ENCODE measurements around the gene RETNLB.

The RETNLB gene
- total RNA-seq, result 0.18 to 1.1 (median 0.49) reads per million in 4 experiments

- DNase-seq, result no peak
These were observed at the start of gene RETNLB for GRCh38 chr3:108757404-108757982. TSS of gene RETNLB (minus strand) at chr3:108757410. CDS start at chr3:108757185, 225 bp downstream.

- no peak for DNase-seq
These were observed 49.1 kb upstream of the RETNLB start for GRCh38 chr3:108806316-108806715.

DNA sequence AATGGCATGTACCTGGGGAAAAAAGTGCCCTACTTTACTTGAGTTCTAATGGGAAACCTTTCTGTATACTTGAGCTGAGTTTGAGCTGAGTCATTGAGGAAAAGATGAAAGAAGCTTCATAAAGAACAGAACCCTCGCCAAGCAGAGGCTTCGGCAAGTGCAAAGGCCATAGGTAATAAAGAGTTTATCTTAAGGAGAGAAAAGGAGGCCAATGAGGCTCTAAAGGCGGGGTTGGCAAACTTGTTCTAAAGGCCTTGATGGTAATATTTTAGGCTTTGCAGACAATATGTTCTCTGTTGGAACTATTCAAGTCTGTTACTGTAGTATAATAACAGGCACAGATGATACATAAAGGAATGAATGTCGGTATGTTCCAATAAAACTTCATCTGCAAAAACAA lies 47.8 kb upstream of the RETNLB start:
- no peak for DNase-seq

DNA sequence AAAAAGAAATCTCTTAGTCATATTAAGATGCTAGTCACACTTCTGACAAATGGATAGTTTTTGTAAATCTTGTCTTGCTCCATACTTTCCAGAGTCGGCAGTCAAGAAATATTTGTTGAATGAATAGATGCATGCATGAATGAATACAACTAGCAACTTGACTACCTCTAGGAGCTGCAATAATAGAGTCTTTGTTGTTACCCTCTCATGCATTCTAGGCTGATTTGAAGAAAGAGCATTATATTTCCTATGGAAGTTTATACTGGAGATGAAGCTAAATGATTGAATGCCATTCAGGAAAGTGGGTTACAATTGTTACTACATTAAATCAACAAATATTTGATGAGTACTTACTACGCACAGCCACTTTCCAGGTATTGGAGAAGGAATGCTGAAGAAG lies 47.2 kb upstream of the RETNLB start:
- no peak for DNase-seq

DNA sequence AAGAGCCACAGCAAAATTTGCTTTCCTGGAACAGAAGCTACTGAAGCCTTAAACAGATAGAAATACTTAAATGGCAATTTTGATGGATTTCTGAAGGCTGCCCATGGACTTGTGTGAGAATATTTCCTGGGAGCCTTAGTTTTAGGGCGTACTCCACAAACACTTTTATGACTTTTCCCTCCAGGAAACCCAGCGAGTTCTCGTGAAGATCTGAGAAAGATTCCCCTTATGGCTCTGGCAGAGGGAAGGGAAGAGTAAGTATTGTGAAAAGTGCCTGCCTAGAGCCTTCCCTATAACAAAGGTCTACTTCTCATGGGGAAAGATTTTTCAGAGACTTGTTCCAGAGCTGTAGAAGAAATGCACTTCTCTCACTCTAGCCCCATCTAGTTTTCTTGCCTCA lies 34.3 kb upstream of the RETNLB start:
- no peak for DNase-seq

GRCh38 chr3:108780235-108780634 lies 23.0 kb upstream of the RETNLB start:
- no peak for DNase-seq

GRCh38 chr3:108779496-108779895 lies 22.3 kb upstream of the RETNLB start:
- DNase-seq, result no peak

- no peak for DNase-seq
These were observed 18.4 kb upstream of the RETNLB start for GRCh38 chr3:108775649-108776048.

- no peak for DNase-seq
These were observed 10.0 kb upstream of the RETNLB start for GRCh38 chr3:108767253-108767652.

- DNase-seq, result no peak
These were observed 1.5 kb downstream of the RETNLB start for GRCh38 chr3:108755686-108756085.

DNA sequence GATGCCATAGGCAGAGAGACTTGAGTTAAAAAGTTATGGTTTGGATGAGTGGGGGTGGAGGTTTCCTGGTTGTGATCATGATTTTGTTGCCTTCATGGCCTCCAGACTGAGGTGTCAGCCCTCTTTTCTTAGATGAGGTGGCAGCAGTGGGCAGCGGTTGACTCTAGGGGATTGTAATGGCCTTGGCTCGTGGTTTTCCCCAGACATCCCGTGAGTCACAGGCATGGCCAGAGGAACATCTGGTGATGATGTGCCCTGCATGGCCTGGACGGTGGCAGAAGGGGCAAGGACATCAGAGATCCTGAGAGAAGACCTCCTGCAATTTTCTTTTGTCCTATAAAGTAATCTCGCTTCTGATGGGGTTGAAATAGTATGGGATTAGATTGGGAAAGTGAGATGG lies 12.4 kb downstream of the RETNLB start:
- no peak for DNase-seq

DNA sequence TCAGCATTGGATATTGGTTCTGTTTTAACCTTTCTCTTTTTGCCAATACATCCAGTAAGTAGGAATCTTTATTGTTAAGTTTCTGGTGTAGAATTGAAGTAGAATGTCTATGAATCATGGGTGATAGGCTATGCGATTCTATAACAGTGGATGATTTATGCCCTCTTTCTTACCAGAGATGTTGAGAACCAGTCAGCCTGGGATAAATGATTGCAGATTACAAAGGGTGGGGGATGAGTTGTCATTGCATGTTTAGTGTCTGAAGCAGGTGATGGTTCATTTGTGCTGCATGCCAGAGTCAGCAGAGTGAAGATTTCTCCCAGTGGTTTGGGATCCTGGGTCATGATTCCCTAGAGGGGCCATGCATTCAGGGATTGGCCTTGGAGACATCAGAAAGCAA lies 14.3 kb downstream of the RETNLB start:
- no peak for DNase-seq

- no peak for DNase-seq
These were observed 20.4 kb downstream of the RETNLB start for GRCh38 chr3:108736821-108737220.

DNA sequence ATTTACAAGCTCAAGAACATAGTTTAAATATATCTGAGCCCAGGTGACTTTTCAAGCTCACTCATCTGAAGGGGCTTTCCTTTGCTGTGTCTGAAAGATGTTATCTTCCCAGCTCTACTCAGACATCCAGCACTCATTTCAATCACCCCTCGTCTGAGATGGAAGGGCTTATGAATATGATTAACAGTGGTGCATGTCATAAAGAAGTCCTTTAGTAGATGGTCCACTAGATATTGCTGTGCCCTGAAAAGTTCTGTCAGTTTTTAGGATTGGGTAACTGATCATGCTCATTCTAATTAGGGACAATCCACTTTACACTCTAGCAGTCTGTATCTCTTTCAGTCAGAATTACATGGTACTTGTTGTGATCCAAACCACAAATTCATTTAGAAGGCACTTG lies 28.3 kb downstream of the RETNLB start:
- no peak for DNase-seq

DNA sequence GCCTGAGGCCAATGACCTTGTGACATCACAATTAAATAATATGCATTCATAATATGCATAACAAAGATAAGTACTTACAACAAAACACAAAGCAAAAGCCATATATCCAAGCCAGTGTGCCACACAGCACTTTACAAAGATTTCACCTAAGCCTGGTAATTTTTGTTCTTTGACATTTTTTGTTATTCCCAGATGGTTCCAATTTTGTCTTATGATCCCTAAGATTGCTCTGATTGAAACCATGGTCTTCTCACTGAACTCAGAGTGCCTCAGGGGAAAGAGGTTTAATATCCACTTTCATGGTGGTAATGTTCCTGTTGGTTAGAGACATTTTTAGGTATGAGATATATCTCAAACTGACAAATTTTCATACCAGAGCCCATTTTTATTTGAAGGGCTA lies 29.1 kb downstream of the RETNLB start:
- no peak for DNase-seq

DNA sequence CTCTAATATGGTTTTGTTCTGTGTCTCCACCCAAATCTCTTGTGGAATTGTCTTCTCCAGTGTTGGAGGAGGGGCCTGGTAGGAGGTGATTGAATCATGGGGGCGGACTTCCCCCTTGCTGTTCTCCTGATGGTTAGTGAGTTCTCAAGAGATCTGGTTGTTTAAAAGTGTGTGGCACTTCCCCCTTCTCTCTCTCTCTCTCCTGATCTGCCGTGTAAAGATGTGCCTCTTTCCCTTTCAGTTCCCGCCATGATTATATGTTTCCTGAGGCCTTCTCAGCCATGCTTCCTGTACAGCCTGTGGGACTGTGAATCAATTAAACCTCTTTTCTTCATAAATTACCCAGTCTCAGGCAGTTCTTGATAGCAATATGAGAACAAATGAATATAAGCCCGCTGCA lies 33.1 kb downstream of the RETNLB start:
- DNase-seq, result no peak

- no peak for DNase-seq
These were observed 34.5 kb downstream of the RETNLB start for GRCh38 chr3:108722724-108723123.

DNA sequence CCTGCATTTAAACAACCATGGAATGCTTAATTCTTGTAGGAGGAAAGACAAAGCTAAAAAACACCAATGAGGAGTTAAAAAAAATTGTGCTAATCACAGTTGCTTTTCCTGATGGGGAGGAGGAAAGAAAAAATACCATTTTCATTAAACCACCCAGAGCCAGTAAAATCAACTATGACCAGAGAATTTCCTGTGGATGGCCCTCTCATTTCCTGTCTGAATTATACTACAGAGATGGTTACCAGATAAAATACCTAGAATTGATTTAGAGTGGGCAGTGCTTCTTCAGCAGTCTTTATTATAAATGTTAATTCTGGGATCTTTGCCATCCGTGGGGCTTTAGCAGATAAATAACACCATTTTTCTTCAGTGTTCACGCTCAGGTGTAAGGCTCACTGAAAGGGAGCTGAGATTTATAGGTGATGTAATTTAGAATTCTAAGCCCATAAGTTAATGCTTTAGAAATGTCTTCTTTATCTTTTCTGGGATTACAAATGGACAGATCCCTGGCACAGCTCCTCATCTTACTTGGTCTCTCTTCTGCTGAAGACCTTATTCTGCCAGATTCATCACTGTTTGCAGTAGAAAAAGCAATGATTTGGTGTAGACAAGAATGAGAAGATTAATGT lies 37.9 kb downstream of the RETNLB start:
- no peak for DNase-seq

DNA sequence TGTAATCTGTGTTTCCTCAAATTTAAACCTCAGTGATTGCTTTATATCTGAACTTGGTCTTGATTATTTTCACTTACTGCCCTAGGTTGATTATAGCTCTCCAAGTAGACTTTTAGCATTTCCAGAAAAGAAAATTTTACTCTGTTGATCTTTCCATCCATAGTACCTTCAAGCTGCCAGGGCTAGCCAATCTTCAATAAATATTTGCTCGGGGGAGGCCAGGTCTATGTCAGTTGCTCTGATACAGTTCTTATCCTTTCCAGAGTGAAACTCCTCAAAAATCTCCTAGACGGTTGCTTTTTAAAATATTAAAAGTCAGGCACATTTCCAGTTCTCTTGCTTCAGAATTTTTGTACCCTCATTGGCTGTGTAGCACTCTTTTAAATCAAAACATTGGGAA lies 38.8 kb downstream of the RETNLB start:
- no peak for DNase-seq

- no peak for DNase-seq
These were observed 43.4 kb downstream of the RETNLB start for GRCh38 chr3:108713816-108714215.

DNA sequence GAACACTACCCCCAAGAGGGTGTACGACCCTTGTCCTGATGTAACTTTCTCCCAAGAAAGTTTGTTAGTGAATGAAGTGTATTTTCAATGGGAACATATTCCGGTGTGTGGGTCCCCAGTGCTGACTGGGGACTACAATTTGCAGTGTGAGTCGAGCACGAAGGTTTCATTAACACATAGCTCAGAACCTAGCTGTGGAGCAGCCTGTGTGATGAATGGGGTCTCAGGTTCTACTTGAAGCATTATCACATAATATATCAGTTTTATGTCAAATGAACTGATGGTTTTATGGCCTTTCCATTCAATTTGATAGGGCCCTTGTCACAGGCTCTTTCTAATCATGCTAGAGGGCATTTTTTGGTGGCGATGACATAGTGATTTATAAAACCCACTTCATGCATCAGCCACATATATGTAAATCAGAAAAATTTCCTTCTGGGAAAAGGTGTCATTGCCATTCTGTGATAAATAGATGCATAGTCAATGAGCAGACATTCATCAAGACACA lies 44.1 kb downstream of the RETNLB start:
- DNase-seq, result no peak

Measured in effector CD8-positive, alpha-beta T cell (primary cell).